ENCODE measurements around the gene NTF3.

DNA sequence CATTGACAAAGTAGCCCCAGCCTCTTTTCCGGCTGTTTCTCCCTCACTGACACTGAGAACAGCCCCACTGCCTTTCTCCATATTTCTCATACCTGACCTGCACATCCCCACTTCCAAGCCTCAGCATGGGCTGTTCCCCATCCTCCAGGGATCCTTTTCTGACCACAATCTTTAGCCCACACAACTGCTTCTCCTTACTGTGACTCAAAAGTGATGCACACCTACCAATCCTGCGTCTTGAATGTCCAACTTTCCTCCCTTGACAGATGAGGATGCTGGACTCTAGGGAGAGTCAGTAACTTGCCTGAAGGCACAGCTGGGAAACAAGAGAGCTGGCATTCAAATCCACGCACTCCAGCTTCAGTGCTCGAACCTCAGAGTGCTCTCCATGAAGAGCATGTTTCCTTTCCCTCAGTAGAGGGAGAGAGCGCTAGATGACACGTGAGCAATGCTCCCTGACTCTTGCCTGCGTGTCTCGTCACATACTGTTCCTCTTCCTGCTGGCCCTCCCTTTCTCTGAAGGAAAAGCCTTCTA lies 75.6 kb downstream of the NTF3 start:
- TF ChIP-seq, protein P1, sequence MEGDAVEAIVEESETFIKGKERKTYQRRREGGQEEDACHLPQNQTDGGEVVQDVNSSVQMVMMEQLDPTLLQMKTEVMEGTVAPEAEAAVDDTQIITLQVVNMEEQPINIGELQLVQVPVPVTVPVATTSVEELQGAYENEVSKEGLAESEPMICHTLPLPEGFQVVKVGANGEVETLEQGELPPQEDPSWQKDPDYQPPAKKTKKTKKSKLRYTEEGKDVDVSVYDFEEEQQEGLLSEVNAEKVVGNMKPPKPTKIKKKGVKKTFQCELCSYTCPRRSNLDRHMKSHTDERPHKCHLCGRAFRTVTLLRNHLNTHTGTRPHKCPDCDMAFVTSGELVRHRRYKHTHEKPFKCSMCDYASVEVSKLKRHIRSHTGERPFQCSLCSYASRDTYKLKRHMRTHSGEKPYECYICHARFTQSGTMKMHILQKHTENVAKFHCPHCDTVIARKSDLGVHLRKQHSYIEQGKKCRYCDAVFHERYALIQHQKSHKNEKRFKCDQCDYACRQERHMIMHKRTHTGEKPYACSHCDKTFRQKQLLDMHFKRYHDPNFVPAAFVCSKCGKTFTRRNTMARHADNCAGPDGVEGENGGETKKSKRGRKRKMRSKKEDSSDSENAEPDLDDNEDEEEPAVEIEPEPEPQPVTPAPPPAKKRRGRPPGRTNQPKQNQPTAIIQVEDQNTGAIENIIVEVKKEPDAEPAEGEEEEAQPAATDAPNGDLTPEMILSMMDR (IDR thresholded peaks at IDR 0.05): no peak
- TF ChIP-seq POLR2AphosphoS5 (IDR thresholded peaks at IDR 0.05): no peak
